Adipocyte (in vitro differentiated cells): Measurements from ENCODE around the gene IL1F10.

ENCODE experiments used
- DNase-seq: peaks from one replicate; pipeline ENCODE4 v3.0.0-alpha.2; 2015; ENCODE audit warnings: low read depth
- H3K27me3 ChIP-seq: replicated peaks from 2 replicates; pipeline ENCODE4 v1.7.0; 2013; ENCODE audit warnings: mild to moderate bottlenecking, low read length, moderate library complexity; ENCODE audit not compliant: control insufficient read depth, insufficient read depth
- H3K36me3 ChIP-seq: 2 replicates; pipeline ENCODE4 v1.7.0; 2013; ENCODE audit warnings: low read length, mild to moderate bottlenecking, moderate library complexity; ENCODE audit not compliant: control insufficient read depth, insufficient read depth, severe bottlenecking
- H3K4me1 ChIP-seq: 2 replicates; pipeline ENCODE4 v1.7.0; 2013; ENCODE audit warnings: mild to moderate bottlenecking, low read length, moderate library complexity; ENCODE audit not compliant: control insufficient read depth, insufficient read depth
- H3K4me3 ChIP-seq: 2 replicates; pipeline ENCODE4 v1.7.0; 2013; ENCODE audit warnings: mild to moderate bottlenecking, low read length, moderate library complexity
- H3K9ac ChIP-seq: 2 replicates; pipeline ENCODE4 v1.7.0; 2013; ENCODE audit warnings: mild to moderate bottlenecking, low read length, moderate library complexity
- H3K9me3 ChIP-seq: 2 replicates; pipeline ENCODE4 v1.7.0; 2013; ENCODE audit warnings: mild to moderate bottlenecking, low read length, moderate library complexity; ENCODE audit not compliant: control insufficient read depth

The IL1F10 gene

GRCh38 chr2:113058998-113059960 is 8.5 kb upstream of the IL1F10 start, which contains the start of gene IL36RN:
Gene IL36RN, plus strand, starts transcription at chr2:113059198. Its CDS starts 241 bp downstream, at chr2:113059439.
- H3K9ac ChIP-seq = no peak within 1 kb of the TSS
- no peak for DNase-seq
- no peaks in the 10 kb centered on the region for H3K36me3 ChIP-seq
- peaks cover 6% of the 10 kb centered on the region for H3K4me1 ChIP-seq
- no peak within 1 kb of the TSS for H3K4me3 ChIP-seq
- peaks cover 4% of the 10 kb centered on the region for H3K27me3 ChIP-seq
- H3K9me3 ChIP-seq = peaks cover 22% of the 10 kb centered on the region

- Histone ChIP-seq H3K27me3 (peaks cover 4% of the 10 kb centered on the region), H3K36me3 (no peaks in the 10 kb centered on the region), H3K4me1 (peaks cover 6% of the 10 kb centered on the region), H3K4me3 (no peak overlapping the region), H3K9ac (no peak overlapping the region), H3K9me3 (peaks cover 16% of the 10 kb centered on the region)
- no peak for DNase-seq
Measured at GRCh38 chr2:113060396-113060795, 7.4 kb upstream of the IL1F10 start.

DNA sequence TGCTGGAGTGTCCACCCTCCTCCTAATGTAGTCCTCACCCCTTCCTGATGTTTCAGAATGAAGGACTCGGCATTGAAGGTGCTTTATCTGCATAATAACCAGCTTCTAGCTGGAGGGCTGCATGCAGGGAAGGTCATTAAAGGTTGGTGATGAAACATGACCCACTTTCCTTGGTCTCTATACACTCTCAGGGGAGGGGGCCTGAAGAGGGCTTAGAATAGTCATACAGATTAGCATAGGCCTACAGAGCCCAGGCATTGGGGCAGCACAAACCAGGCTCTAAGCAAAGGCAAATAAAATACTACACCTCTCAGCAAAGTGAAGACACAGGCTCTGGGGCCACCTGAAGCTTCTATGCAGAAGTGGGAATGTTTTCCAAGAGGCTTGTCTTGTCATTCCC is 7.0 kb upstream of the IL1F10 start:
- peaks cover 12% of the 10 kb centered on the region for H3K9me3 ChIP-seq
- peaks cover 6% of the 10 kb centered on the region for H3K4me1 ChIP-seq
- no peak for DNase-seq
- no peak overlapping the region for H3K9ac ChIP-seq
- H3K4me3 ChIP-seq = no peak overlapping the region
- no peaks in the 10 kb centered on the region for H3K36me3 ChIP-seq
- peaks cover 4% of the 10 kb centered on the region for H3K27me3 ChIP-seq

- no peak for DNase-seq
- peaks cover 6% of the 10 kb centered on the region for H3K4me1 ChIP-seq
- H3K27me3 ChIP-seq = peaks cover 4% of the 10 kb centered on the region
- H3K9ac ChIP-seq = no peak overlapping the region
- H3K36me3 ChIP-seq = no peaks in the 10 kb centered on the region
- no peak overlapping the region for H3K4me3 ChIP-seq
- peaks cover 7% of the 10 kb centered on the region for H3K9me3 ChIP-seq
Measured at GRCh38 chr2:113061241-113061640, 6.5 kb upstream of the IL1F10 start.

DNA sequence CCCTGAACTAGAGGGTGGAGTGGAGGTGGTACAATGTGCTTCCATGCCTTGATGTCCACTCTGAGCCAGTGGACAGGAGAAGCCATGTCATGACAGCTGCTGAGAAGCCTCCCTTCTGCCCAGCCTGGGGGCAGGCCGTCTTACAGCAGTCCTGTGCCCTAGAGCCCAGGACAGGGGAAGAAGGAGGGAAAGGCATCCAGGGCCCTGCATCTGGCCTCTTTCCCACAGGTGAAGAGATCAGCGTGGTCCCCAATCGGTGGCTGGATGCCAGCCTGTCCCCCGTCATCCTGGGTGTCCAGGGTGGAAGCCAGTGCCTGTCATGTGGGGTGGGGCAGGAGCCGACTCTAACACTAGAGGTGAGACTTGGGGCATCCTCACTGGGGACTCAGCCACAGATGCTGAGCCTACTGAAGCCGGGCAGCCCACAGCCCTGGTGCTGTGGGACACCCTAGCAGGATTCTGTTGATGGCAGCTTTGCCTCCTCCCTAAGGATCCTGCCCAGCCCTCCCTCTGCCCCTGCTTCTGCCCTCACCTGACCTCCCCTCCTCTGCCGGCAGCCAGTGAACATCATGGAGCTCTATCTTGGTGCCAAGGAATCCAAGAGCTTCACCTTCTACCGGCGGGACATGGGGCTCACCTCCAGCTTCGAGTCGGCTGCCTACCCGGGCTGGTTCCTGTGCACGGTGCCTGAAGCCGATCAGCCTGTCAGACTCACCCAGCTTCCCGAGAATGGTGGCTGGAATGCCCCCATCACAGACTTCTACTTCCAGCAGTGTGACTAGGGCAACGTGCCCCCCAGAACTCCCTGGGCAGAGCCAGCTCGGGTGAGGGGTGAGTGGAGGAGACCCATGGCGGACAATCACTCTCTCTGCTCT is 5.6 kb upstream of the IL1F10 start:
- H3K4me1 ChIP-seq = peaks cover 6% of the 10 kb centered on the region
- DNase-seq = no peak
- H3K9me3 ChIP-seq = peaks cover 5% of the 10 kb centered on the region
- no peaks in the 10 kb centered on the region for H3K36me3 ChIP-seq
- H3K4me3 ChIP-seq = no peak overlapping the region
- peaks cover 4% of the 10 kb centered on the region for H3K27me3 ChIP-seq
- no peak overlapping the region for H3K9ac ChIP-seq

- Histone ChIP-seq H3K36me3 (no peaks in the 10 kb centered on the region), H3K9me3 (peaks cover 5% of the 10 kb centered on the region), H3K4me3 (no peak overlapping the region), H3K4me1 (peaks cover 28% of the 10 kb centered on the region), H3K27me3 (peaks cover under 1% of the 10 kb centered on the region), H3K9ac (no peak overlapping the region)
- DNase-seq = no peak
Measured at GRCh38 chr2:113064281-113064680, 3.5 kb upstream of the IL1F10 start.

DNA sequence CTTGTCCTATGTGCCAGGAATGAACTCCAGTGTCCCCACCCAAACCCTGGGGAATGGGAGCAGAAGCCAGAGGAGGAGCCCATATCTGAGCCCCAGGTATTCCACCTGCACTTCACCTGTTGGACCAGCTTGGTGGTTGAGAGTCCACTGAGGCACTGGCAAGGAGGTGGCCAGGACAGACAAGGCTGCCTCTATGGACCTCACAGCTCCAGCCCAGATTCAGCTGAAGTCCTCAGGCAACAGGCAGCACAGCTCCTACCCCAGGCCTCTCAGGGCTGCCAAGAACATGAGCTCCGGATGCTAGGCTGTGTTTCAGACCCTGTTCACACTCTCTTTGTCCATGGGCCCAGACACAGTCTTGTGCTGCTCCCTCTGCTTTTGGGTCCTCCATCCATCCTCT is 2.9 kb upstream of the IL1F10 start:
- Histone ChIP-seq H3K27me3 (no peaks in the 10 kb centered on the region), H3K9ac (no peak overlapping the region), H3K4me1 (peaks cover 34% of the 10 kb centered on the region), H3K9me3 (peaks cover 5% of the 10 kb centered on the region), H3K36me3 (no peaks in the 10 kb centered on the region), H3K4me3 (no peak overlapping the region)
- no peak for DNase-seq

- Histone ChIP-seq H3K4me3 (no peak overlapping the region), H3K27me3 (peaks cover 5% of the 10 kb centered on the region), H3K4me1 (peaks cover 34% of the 10 kb centered on the region), H3K36me3 (no peaks in the 10 kb centered on the region), H3K9me3 (peaks cover 5% of the 10 kb centered on the region), H3K9ac (no peak overlapping the region)
- no peak for DNase-seq
Measured at GRCh38 chr2:113068249-113068648, 479 bp downstream of the IL1F10 start.

DNA sequence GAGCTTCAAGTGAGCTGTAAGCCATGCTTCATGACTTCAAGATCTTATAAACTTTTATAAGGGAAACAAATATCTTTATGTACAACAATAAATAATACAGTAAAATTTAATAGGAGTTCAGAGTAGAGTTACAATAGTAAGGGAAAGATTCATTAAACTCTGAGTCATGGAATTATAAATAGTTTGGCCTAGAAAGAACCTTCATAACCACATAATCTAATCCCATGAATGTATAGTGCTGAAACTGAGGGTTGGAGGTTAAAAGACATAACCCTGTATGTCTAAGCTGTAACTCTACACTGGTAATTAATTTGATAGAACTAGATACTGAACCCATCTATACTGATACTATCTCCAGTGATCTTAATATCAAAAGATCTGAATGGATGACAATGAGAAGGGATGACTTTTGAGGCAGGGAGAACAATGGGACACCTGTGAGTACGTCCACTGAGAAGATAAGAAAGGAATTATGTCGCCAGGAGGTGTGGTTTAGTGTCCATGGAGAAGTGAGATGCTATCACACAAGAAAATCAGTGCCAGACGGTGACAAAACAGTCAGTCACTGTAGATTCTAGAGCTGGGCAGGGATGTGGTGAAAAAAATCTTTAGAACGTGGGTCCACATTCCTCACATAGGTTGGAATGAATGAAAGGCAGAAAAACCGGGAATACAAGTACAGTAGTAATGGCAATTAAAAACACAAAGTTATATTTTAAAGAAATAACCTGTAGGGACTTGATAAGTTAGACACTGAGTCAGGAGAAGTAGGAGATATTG is 1.1 kb downstream of the IL1F10 start:
- peaks cover 5% of the 10 kb centered on the region for H3K9me3 ChIP-seq
- H3K4me1 ChIP-seq = peaks cover 34% of the 10 kb centered on the region
- no peak overlapping the region for H3K9ac ChIP-seq
- no peak overlapping the region for H3K4me3 ChIP-seq
- peaks cover 6% of the 10 kb centered on the region for H3K27me3 ChIP-seq
- H3K36me3 ChIP-seq = no peaks in the 10 kb centered on the region
- DNase-seq = peak; percentile 1

DNA sequence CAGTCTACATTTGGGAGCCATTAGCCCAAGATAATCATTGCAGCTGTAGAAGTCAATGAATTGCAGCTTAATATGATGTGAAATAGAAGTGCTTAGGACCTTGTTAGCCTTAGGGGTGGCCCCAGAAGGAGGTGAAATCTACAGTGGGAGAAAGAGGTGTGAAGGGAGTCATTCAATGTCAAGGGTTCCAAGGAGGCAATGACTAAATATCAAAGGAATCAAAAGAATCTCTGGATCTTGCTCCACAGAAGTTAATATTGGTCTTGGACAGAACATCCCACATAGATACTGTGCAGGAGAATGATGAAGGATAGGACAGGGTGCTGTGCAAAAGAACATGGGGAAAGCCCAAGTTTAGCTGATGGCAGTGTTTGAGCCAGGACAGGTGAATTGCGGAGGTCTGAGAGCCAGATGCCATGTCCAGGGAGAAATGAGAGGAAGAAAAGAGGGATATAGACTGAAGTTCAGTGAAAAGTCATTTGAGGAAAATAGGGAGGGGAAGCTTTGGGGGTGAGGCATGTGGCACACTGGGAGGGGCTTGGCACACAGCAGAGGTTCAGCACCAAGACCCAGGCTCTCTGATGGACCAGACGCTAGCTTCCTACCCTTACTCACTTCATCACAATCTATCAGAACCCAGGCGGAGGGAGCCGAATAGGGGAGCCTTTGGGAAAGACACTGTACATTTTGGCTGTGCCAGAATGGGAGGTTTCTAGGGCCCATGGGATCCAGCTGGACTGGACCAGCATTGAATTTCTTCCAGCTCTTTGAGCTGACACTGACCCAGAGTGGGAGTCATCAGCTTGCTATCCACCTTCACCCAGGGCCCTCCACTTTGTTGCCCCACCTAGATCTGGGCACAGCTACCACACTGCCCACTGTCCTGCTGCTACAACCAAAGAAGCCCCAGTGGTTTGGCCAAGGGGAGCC is 2.2 kb downstream of the IL1F10 start:
- H3K4me1 ChIP-seq = peaks cover 34% of the 10 kb centered on the region
- H3K4me3 ChIP-seq = no peak overlapping the region
- H3K36me3 ChIP-seq = no peaks in the 10 kb centered on the region
- peaks cover 12% of the 10 kb centered on the region for H3K27me3 ChIP-seq
- DNase-seq = no peak
- H3K9me3 ChIP-seq = peaks cover 2% of the 10 kb centered on the region
- H3K9ac ChIP-seq = no peak overlapping the region
